Measurements from ENCODE around the gene SLC18A3.

The SLC18A3 gene

GRCh38 chr10:49651039-49651835 is 41.1 kb downstream of the SLC18A3 start:
- DNase-seq (ENCODE audit: low spot score): no peak

DNA sequence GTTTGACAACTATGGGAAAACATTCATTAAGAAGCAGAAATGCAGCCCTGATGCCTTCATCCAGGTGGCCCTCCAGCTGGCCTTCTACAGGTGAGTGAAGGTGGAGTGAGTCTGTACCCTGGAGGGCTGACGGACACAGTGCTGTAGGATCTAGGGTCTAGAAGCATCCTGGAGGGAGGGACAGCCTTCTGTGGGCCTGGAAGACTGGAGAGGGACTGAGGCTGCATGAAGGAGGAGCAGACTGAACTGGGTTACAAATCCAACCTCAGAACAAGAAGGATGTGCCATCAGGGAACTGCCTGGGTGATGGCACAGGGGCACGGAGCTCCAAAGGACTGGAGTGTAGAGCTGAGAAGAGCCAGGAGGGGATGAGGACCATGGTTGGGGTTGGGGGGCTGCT is 41.8 kb downstream of the SLC18A3 start:
- no peak for DNase-seq (ENCODE audit: low spot score)

- DNase-seq (ENCODE audit: low spot score): no peak
Observed at GRCh38 chr10:49652421-49653272, 42.5 kb downstream of the SLC18A3 start.

GRCh38 chr10:49653273-49653929 is 43.3 kb downstream of the SLC18A3 start:
- DNase-seq (ENCODE audit: low spot score): no peak

DNA sequence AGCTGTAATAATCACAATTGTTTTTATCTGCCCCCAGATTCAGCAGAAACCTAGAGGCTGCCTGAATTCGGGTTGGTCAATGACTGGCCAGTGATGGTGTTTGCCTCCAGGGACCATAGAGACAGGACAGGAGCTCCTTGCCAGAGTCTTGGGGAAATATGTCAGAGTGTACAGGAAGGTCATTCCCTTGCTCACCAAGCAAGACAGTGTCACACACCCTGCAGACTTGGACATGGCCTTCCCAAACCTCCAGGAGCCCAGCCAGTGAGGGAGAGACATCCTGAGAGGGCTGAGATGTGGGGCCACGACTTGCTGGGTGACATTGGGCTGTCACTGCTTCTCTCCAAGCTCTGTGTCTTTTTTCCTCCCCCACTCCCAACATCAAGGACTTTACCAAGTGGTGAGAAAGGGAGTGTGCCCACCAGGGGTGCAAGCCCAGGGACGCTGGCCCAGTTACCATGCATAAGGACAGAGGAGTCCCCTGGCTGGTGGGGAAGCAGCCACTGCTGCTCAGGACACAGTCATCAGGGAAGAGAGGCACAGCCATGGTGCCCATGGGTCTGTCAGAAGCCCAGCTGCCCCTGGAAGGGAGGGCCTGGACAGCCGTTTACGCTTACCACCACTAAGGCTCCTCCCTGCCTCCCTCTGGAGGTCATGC is 44.1 kb downstream of the SLC18A3 start:
- no peak for DNase-seq (ENCODE audit: low spot score)

- no peak for DNase-seq (ENCODE audit: low spot score)
Observed at GRCh38 chr10:49655099-49655498, 45.0 kb downstream of the SLC18A3 start.

DNA sequence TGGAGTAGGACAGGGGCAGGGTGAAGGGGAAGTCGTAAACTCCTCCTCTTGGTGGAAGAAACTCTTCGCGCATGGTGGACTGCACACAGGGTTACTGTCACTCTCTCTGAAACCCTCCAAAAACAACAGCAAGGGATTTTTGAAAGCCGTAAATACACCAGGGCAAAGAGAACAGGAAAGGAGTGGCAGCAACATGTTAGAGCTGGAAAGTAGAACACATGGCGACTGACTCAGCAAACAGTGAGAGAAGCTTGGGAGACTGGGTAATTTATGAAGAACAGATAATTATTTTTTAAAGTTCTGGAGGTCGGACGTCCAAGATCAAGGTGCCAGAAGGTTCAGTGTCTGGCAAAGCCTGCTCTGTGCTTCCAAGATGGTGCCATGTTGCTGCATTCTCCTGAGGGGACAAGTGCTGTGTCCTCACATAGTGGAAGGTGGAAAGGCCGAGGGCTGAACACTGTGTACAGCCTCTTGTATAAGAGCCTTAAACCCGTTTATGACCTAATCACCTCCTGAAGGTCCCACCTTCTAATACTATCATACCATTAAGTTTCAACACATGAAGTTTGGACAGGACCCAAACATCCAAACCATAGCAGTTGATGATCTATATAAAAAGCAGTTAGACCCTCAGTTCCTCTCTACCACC is 46.9 kb downstream of the SLC18A3 start:
- no peak for DNase-seq (ENCODE audit: low spot score)

- no peak for DNase-seq (ENCODE audit: low spot score)
Observed at GRCh38 chr10:49657606-49658005, 47.5 kb downstream of the SLC18A3 start.

DNA sequence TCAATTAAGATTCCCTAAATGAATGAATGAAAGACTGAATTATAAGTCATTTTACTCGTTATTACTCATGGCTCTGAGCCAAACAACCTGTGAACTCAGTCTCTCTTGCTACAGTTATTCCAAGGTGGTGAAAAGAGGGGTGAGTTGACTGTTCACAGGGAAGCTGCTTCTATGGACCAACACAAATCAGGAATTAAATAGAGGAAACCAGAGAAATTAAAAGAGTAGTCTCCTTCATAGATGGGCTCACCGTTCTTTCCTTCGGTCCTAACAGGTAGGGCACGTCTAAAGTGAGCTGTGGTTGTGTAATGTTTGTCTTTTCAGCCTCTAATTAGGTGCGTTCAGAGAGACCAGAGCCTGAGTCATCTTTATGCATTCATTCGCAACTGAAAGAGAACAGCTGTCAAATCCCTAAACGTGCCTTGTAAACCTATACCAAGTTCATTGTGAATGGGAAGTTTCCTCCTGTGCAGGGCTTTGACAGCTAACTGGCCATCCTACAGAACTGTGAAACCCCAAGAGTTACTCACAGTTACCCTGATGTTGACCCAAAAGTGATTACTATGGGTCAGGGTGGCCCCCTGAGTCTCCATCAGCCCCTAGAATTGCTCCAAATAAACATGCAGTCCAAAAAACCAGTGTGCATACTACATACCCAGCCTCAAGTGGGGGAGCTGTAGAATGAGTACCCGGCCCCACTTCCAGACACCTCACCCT is 51.2 kb downstream of the SLC18A3 start:
- DNase-seq (ENCODE audit: low spot score): no peak

All from SK-N-DZ (cell line).